Ectodermal cell (in vitro differentiated cells): ENCODE results near the gene LGR4.
"Not testable (repeated sequence)": the region's sequence is repeated elsewhere in the genome, so short reads cannot be mapped to it uniquely, and the experiment has no call there.

Source experiments
- H3K27ac ChIP-seq: 2 replicates; pipeline ENCODE4 v1.7.0; 2013; ENCODE audit warnings: mild to moderate bottlenecking, low read depth, low read length; ENCODE audit not compliant: insufficient read depth, poor library complexity, severe bottlenecking
- H3K27me3 ChIP-seq: 2 replicates; pipeline ENCODE4 v1.7.0; 2013; ENCODE audit warnings: mild to moderate bottlenecking, low read length; ENCODE audit not compliant: insufficient read depth, control insufficient read depth, poor library complexity, severe bottlenecking
- H3K36me3 ChIP-seq: one replicate; pipeline ENCODE4 v1.7.0; 2013; ENCODE audit warnings: low read length; ENCODE audit not compliant: control insufficient read depth, insufficient read depth
- H3K4me1 ChIP-seq: one replicate; pipeline ENCODE4 v1.7.0; 2013; ENCODE audit warnings: low read length; ENCODE audit not compliant: control insufficient read depth, insufficient read depth
- H3K4me3 ChIP-seq: 2 replicates; pipeline ENCODE4 v1.7.0; 2013; ENCODE audit warnings: low read depth, low read length, control low read depth; ENCODE audit not compliant: insufficient read depth
- H3K9me3 ChIP-seq: 2 replicates; pipeline ENCODE4 v1.7.0; 2013; ENCODE audit warnings: mild to moderate bottlenecking, low read length, moderate library complexity; ENCODE audit not compliant: control insufficient read depth
- WGBS, 2 experiments: methylation state at CpG; one replicate each; pipeline ENCODE4 v1.1.7; 2013; ENCODE audit warnings: missing lambda C conversion rate in 2 of 2; 5-methylcytosine and 5-hydroxymethylcytosine counted together

Gene LGR4

DNA sequence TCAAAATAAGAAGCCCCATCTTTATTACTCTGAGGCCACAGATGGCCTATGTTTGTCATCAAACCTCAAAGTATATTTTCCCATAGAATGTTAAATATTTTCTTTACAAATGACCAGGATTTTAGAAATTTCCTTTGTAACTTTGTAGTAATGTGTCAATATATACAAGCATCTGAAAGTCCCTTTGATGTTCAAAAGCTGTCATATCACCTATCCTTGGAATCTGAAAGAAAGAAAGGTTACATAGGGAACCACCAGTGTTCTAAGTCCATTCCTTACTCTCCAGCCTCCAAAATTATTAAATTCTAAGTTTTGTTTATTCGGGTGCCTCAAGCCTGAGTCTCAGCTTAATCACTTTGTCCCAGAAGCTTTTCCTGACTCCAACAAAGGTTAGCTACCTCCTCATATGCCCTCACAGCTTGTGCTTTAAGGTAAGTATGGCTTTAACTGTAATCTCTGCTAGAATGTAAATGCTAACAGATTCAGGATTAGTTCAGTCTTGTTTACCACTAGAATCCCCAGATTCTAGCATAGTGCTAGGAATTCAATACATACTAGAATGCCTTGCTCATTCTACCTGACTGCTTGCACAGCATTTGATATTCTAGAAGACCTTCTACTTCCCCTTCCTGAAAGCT, 141.8 kb downstream of the LGR4 start:
- no peak overlapping the region for H3K4me3 ChIP-seq
- no peak overlapping the region for H3K27ac ChIP-seq
- H3K36me3 ChIP-seq = no peaks in the 10 kb centered on the region

GRCh38 chr11:27329867-27330632, 142.5 kb downstream of the LGR4 start:
- 87 to 97% methylated on average over 4 of the region's 4 CpGs for WGBS, 2 experiments

More for the DNA sequence above, 141.8 kb downstream of the LGR4 start:
- Histone ChIP-seq H3K4me1 (no peaks in the 10 kb centered on the region), H3K27me3 (no peaks in the 10 kb centered on the region), H3K9me3 (no peaks in the 10 kb centered on the region)
- WGBS, 2 experiments = 91 to 100% methylated on average over 1 of the region's 1 CpG

DNA sequence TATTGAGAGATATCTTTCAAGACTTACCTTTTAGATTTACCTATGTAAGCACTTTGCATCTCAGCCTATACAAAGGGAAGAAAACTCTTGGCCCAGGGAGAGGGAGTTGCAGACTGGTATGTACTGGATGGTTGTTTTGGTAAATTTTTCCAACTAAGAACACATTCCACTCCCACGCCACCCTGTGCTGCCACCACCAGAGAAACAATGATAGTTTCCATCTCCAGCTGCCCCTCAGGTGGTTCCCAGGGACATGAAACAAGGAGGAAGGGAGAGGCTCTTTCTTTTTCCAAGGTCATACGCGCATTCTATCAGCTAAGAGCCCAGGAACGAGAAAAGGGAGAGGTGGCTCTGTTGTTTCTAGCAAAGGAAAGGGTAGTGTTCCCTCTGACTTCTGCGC, 144.0 kb downstream of the LGR4 start:
- no peaks in the 10 kb centered on the region for H3K4me1 ChIP-seq
- 65 to 80% methylated on average over 4 to 5 of the region's 5 CpGs for WGBS, 2 experiments
- H3K27ac ChIP-seq = no peak overlapping the region
- no peak overlapping the region for H3K4me3 ChIP-seq
- no peaks in the 10 kb centered on the region for H3K9me3 ChIP-seq
- no peaks in the 10 kb centered on the region for H3K27me3 ChIP-seq
- H3K36me3 ChIP-seq = no peaks in the 10 kb centered on the region

More at GRCh38 chr11:27329867-27330632, 142.5 kb downstream of the LGR4 start:
- no peaks in the 10 kb centered on the region for H3K9me3 ChIP-seq
- no peaks in the 10 kb centered on the region for H3K36me3 ChIP-seq
- no peak overlapping the region for H3K4me3 ChIP-seq
- H3K27ac ChIP-seq = no peak overlapping the region
- no peaks in the 10 kb centered on the region for H3K4me1 ChIP-seq
- no peaks in the 10 kb centered on the region for H3K27me3 ChIP-seq

DNA sequence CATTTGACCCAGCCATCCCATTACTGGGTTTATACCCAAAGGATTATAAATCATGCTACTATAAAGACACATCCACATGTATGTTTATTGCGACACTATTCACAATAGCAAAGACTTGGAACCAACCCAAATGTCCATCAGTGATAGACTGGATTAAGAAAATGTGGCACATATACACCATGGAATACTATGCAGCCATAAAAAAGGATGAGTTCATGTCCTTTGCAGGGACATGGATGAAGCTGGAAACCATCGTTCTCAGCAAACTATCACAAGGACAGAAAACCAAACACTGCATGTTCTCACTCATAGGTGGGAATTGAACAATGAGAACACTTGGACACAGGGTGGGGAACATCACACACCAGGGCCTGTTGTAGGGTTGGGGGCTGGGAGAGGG, 145.5 kb downstream of the LGR4 start:
- not testable (repeated sequence) for H3K27me3 ChIP-seq, H3K9me3 ChIP-seq, H3K4me1 ChIP-seq, H3K4me3 ChIP-seq, H3K36me3 ChIP-seq, H3K27ac ChIP-seq
- WGBS, 2 experiments = 80 to 100% methylated on average over 1 of the region's 2 CpGs

DNA sequence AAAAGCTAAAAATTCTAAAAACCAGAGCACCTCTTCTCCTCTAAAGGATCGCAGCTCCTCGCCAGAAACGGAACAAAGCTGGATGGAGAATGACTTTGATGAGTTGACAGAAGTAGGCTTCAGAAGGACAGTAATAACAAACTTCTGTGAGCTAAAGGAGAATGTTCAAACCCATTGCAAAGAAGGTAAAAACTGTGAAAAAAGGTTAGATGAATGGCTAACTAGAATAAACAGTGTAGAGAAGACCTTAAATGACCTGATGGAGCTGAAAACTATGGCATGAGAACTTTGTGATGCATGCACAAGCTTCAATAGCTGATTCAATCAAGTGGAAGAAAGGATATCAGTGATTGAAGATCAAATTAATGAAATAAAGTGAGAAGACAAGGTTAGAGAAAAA, 150.4 kb downstream of the LGR4 start:
- H3K27me3 ChIP-seq, H3K36me3 ChIP-seq, H3K4me3 ChIP-seq, H3K9me3 ChIP-seq, H3K4me1 ChIP-seq, H3K27ac ChIP-seq: not testable (repeated sequence)
- 77 to 78% methylated on average over 3 of the region's 3 CpGs for WGBS, 2 experiments

DNA sequence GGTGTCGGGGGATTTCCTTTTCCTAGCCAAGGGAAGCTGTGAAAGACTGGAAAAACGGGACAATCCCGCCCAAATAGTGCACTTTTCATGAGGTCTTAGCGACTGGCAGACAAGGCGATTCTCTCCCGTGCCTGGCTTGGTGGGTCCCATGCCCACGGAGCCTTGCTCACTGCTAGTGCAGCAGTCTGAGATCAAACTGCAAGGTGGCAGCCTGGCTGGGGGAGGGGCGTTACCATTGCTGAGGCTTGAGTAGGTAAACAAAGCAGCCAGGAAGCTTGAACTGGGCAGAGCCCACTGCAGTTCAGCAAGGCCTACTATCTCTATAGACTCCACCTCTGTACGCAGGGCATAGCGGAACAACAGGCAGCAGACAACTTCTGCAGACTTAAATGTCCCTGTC, 151.2 kb downstream of the LGR4 start:
- not testable (repeated sequence) for H3K27ac ChIP-seq, H3K27me3 ChIP-seq, H3K4me3 ChIP-seq, H3K36me3 ChIP-seq, H3K9me3 ChIP-seq, H3K4me1 ChIP-seq
- 96% methylated on average over 10 of the region's 10 CpGs for WGBS, 2 experiments

DNA sequence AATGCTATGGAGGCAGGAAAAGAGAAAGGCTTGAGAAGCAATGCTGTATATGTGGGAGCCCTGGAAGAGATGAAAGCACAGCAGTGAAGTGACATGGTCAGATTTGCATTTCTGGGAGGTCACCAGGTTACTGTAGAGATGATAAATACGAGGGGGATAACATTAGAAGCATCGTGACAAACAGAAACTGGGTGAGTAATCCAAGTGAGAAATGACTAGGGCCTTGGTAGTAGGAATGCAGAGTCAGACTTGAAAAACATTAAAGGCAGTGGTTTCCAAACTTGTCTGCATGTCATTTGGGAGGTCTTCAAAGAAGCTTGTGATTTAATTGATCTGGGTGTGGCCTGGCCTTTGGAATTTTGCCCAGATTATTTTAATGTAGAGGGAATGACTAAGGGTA, 153.5 kb downstream of the LGR4 start:
- H3K27me3 ChIP-seq = no peaks in the 10 kb centered on the region
- no peaks in the 10 kb centered on the region for H3K36me3 ChIP-seq
- H3K4me3 ChIP-seq = no peak overlapping the region
- H3K27ac ChIP-seq = no peak overlapping the region
- H3K4me1 ChIP-seq = no peaks in the 10 kb centered on the region
- WGBS, 2 experiments = 77% methylated on average over 2 of the region's 2 CpGs
- no peaks in the 10 kb centered on the region for H3K9me3 ChIP-seq

- Histone ChIP-seq H3K27me3 (no peaks in the 10 kb centered on the region), H3K36me3 (no peaks in the 10 kb centered on the region), H3K27ac (no peak overlapping the region), H3K9me3 (no peaks in the 10 kb centered on the region), H3K4me3 (no peak overlapping the region), H3K4me1 (no peaks in the 10 kb centered on the region)
- WGBS, 2 experiments = 50 to 57% methylated on average over 2 of the region's 2 CpGs
Observed at GRCh38 chr11:27317751-27318150, 154.8 kb downstream of the LGR4 start.
